ENCODE data around the gene TMEM106B. TPM values are rescaled to one million over a fixed set of nuclear protein-coding genes. Genes with fewer than 3 reads are reported as not detected.

The TMEM106B gene
- total RNA-seq, 5 donors from 2014 or later (not counting 1 experiment from before 2014, with no cell fraction given), result 30.8 to 45.9 (median 38.7) TPM

DNA sequence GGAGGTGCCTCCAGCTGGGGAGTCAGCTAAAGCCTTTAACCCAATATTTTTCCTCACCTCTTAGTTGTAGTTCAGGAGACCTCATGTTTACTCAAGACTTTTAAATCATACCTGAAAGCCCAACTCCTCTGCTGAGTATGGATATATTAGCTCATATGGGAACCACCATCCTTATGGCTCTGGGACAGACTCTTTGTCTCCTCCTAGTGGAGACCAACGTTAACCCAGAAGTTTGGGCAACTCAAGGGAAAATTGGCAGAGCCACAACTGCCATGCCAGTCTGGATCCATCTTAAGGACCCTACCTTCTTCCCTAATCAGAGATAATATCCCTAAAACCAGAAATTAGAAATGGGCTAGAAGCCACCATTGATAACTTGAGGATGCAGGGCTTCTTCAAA is 80.8 kb downstream of the TMEM106B start:
- POLR2A ChIA-PET, result interaction anchor here in 1 of 2 donors (0.6 kb wide), 1 partner anchor 20 kb away, joined by 4 read pairs; no protein-coding TSS in a partner anchor

More for the DNA sequence above, 80.8 kb downstream of the TMEM106B start:
- no peaks in the 10 kb centered on the region for H3K9me3 ChIP-seq
- Mint-ChIP-seq H3K4me1 (peaks cover 0 to 4% (median 0%) of the 10 kb centered on the region in 3 donors), H3K27ac (no peak overlapping the region), H3K36me3 (no peaks in the 10 kb centered on the region), H3K27me3 (no peaks in the 10 kb centered on the region), H3K9me3 (peaks cover 0 to 3% (median 0%) of the 10 kb centered on the region in 3 donors), H3K4me3 (no peak overlapping the region)
- no peak for ATAC-seq (replicated peaks in 1 of 4)
- no peak overlapping the region for H3K27ac ChIP-seq (ENCODE audit: low read length)
- peaks cover 0 to 5% of the 10 kb centered on the region in 2 experiments for H3K27me3 ChIP-seq (replicated peaks in 1 of 2; ENCODE audit: control insufficient read depth in 2 of 2, extremely low read depth in 1 of 2, insufficient read depth in 2 of 2, low read length in 1 of 2)
- WGBS (ENCODE audit: insufficient coverage), result no CpG with 5 or more reads among the region's 1 CpG
- no peaks in the 10 kb centered on the region for H3K4me1 ChIP-seq (ENCODE audit: control insufficient read depth in 1 of 2, extremely low read depth in 1 of 2, insufficient read depth in 2 of 2, low read length in 2 of 2)
- CTCF ChIA-PET, result interaction anchor here (0.7 to 1.3 kb wide), 3 partner anchors 30 to 48 kb away, joined by 3 read pairs; no protein-coding TSS in a partner anchor
- DNase-seq, result peak in 1 of 35 experiments; percentile 31
- no peak overlapping the region for H3K4me3 ChIP-seq (ENCODE audit: control insufficient read depth in 1 of 2, extremely low read depth in 1 of 2, low read length in 1 of 2)
- H3K36me3 ChIP-seq (ENCODE audit: control insufficient read depth in 2 of 2, extremely low read depth in 1 of 2, insufficient read depth in 1 of 2, low read length in 1 of 2), result no peaks in the 10 kb centered on the region

Other genes starting within 250 kb of the TMEM106B start
- 1 to 10 TPM in 2 of 5 donors, under 1 TPM in 3; 0.13 to 5.0 (median 0.79) TPM for gene VWDE, start 192.6 kb downstream of the TMEM106B start, total RNA-seq

All from T-cell (primary cell).